Measurements from ENCODE around the gene CFAP45.

Gene CFAP45

DNA sequence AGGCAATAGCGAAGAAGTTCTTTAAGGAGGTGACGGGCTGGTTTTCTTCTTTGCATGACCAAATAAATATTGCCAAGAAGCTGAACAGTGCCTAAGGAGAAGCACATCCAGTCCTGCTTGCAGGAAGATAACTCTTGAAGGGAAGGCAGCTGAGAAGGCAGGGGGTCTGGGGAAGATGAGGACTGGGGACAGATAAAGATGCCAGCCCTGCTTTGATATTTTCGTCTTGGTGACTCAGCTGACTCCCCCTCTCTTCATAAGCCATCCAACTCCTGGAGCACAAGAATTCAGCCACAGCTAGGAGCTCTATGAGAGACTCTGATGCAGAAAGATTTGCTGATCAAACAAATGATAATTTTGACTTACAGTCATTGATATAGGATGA lies 3.4 kb downstream of the CFAP45 start:
- FAIRE-seq (no peak), DNase-seq (ENCODE audit: insufficient read length, low spot score) (no peak)
- TF ChIP-seq, protein P1, sequence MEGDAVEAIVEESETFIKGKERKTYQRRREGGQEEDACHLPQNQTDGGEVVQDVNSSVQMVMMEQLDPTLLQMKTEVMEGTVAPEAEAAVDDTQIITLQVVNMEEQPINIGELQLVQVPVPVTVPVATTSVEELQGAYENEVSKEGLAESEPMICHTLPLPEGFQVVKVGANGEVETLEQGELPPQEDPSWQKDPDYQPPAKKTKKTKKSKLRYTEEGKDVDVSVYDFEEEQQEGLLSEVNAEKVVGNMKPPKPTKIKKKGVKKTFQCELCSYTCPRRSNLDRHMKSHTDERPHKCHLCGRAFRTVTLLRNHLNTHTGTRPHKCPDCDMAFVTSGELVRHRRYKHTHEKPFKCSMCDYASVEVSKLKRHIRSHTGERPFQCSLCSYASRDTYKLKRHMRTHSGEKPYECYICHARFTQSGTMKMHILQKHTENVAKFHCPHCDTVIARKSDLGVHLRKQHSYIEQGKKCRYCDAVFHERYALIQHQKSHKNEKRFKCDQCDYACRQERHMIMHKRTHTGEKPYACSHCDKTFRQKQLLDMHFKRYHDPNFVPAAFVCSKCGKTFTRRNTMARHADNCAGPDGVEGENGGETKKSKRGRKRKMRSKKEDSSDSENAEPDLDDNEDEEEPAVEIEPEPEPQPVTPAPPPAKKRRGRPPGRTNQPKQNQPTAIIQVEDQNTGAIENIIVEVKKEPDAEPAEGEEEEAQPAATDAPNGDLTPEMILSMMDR (IDR thresholded peaks at IDR 0.05; ENCODE audit: insufficient read depth, missing control alignments) = no peak

DNA sequence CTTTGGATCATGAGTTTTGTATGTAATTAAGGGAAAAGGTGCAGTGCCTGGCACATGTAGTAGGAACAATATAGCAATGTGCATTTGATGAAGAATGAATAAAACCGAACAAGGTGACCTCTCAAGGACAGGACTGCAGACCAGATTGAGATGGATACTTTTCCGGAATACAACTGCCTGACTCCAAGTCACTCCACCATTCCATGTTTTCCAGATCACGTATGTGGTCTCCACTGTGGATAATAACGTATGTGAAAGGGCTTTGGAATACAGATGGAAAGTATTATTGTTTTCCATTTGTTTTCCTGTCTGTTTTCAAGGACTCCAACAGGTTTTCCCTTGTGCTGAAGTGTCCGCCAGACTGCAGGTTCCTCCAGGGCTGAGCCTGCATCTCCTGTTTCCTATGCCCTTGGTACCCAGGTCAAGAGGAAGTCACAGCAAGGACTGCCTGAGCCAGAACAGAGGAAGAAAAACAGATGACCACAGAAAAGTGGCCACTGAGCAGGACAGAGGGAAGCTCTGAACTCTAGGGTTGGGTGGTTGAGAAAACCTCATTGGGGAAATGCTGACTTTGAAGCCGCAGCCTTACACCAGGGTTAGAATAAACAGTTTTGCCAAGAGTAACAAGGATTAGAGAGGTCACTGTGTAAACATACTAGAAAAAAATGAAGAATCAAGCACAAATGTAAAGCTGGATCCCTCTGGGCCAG lies 4.0 kb downstream of the CFAP45 start:
- TF ChIP-seq, protein P1 (IDR thresholded peaks at IDR 0.05; ENCODE audit: insufficient read depth, missing control alignments) = no peak
- no peak for DNase-seq (ENCODE audit: insufficient read length, low spot score)
- no peak for FAIRE-seq

DNA sequence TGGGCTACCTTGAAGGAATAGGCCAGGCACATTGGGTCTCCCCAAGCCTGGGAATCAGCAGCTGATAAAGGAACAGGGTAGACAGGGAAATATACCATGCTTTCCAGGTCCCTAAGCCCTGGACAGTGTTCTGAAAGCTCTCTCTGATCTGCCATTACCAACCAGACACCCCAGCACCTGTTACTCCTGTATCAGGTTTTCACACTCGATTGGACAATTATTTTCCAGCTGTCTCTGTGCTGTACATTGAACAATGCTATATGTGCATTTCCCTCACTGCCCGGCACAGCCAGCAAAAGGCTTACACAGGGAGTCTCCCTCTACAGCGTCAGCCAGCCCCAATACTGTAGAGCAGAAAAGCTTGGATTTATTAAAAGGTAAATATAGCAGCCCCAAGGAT lies 4.7 kb downstream of the CFAP45 start:
- no peak for DNase-seq (ENCODE audit: insufficient read length, low spot score)
- FAIRE-seq = no peak
- TF ChIP-seq, protein P1 (IDR thresholded peaks at IDR 0.05; ENCODE audit: insufficient read depth, missing control alignments) = no peak

DNA sequence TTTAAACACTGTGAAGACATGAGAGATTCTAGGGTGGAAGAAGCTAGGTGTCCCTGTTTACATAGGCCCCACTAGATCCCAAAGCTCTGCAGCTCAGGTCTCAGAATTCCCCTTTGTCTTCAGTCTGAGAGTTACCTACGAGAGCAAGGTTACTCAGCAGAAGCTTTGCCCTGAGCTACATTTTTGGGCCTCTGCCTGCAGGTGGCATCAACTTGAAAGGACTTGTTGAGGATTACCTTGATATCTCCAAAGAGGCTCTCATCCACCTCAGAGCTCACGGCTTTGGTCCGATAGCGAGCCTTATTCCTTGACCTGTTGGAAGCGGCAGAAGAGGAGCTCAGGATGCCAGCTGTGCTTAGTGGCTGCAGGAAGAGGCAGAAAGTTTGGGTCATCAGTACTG lies 7.0 kb downstream of the CFAP45 start:
- TF ChIP-seq, protein P1 (IDR thresholded peaks at IDR 0.05; ENCODE audit: insufficient read depth, missing control alignments) = peak; percentile 4
- FAIRE-seq (no peak), DNase-seq (ENCODE audit: insufficient read length, low spot score) (no peak)

DNA sequence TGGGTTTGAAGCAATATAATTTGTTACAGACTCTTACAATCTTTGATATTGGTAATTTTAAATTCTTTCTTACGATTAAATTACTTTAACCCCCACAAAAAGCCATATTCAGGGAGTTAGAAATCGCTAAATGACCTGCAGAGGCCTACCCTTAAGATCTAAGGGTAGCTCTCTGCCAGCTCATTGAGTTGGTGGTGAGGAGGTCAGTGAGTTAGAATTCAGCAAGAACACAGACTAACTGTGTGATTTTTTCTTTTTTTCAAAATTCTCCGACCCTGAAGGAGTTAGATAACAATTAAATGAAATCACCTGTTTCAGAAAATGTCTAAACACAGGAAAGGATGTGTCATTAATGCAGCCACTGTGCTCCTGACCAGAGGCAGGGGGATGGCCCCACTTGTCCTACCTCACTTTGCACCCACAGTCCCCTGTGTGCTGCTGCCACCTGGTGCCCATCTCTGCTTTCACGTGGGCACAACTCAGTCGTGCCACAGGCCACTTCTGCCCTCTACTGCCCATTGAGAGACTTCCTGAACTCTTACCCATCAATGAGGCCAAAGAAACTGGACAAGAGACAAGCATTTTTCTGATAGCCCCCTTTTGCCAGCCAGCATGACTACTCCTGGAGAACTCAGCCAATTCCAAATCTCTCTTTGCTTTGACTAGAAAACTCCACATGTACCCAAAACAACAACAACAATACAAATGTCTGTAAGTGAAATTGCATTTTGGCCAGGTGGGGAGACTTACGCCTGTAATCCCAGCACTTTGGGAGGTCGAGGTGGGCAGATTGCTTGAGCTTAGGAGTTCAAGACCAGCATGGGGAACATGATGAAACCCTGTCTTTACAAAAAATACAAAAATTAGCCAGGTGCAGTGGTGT lies 8.4 kb downstream of the CFAP45 start:
- TF ChIP-seq, protein P1 (IDR thresholded peaks at IDR 0.05; ENCODE audit: insufficient read depth, missing control alignments) = peak; percentile 100
- DNase-seq (ENCODE audit: insufficient read length, low spot score) = peak; percentile 70
- FAIRE-seq = peak; percentile 90

DNA sequence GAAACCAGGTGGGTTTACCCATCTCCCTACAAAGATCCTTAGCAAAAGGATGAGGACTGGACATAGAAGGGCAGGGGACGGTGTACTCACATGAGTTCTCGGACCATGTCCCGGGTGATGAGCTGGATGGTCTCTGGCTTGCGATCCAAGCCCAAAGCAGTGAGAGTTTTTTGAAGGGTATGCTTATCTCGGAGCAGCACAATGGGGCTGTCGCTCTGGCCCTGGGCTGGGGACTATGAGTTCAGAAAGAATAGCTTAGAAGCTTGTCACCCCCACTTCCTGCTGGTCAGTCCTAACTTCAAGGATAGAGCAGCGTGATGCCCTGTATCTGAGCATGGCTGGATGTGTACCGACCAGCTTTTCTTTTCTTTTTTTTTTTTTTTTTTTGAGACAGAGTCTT lies 9.6 kb downstream of the CFAP45 start:
- TF ChIP-seq, protein P1 (IDR thresholded peaks at IDR 0.05; ENCODE audit: insufficient read depth, missing control alignments) = no peak
- DNase-seq (ENCODE audit: insufficient read length, low spot score) (no peak), FAIRE-seq (no peak)

DNA sequence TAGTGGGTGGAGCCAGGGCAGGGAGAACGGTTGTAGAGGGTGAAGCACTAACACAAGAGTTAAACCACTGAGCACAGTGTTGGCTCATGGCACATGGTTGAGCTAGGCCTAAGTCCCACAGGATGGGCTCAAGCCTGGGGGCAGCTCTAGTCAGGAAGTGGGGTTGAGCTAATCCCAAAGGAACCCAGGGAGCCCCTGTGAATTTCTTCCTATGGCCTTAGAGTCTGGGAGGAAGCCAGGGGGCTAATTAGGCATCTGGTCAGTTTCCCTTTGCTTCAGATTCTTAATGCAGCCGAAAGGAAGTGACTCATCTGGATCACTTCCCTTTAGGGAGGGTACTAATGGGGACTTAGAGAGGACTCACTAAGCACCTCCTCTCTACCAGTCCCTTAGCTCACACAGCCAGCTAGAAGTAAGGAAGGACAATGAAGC lies 10.1 kb downstream of the CFAP45 start:
- TF ChIP-seq, protein P1 (IDR thresholded peaks at IDR 0.05; ENCODE audit: insufficient read depth, missing control alignments) = no peak
- DNase-seq (ENCODE audit: insufficient read length, low spot score) (no peak), FAIRE-seq (no peak)
